ENCODE measurements around the gene SPAG6.

SPAG6 gene

DNA sequence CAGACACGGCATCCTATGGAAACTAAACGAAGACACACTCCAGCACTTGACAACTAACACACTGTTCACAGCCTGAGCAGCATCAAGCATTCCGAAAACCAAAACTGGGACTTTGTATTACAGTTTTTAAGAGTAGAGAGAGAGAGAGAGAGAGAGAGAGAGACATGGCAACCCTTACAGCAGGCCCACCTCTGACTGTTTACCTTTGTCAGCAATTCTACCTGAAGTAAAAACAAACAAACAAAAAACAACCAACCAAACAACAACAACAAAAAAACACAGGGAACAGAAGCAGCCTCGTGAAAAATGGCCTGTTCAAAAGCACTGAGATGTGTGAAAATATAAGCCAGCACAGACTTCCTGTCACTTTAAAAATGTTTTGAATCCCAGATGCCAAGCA, 118.0 kb downstream of the SPAG6 start:
- peaks cover 0 to 4% of the 10 kb centered on the region in 2 donors for H3K27me3 ChIP-seq (ENCODE audit: control insufficient read depth in 1 of 2, insufficient read depth in 2 of 2, low read length in 2 of 2)
- no peaks in the 10 kb centered on the region for H3K4me1 ChIP-seq (ENCODE audit: control insufficient read depth in 1 of 2, insufficient read depth in 2 of 2, low read length in 2 of 2)
- H3K36me3 ChIP-seq (ENCODE audit: control insufficient read depth in 1 of 2, insufficient read depth in 2 of 2, low read length in 2 of 2) = no peaks in the 10 kb centered on the region
- no peak overlapping the region for H3K4me3 ChIP-seq (ENCODE audit: low read depth in 1 of 2, low read length in 2 of 2)
- H3K9me3 ChIP-seq (ENCODE audit: control insufficient read depth in 1 of 2, low read length in 2 of 2) = no peaks in the 10 kb centered on the region
- H3K27ac ChIP-seq (ENCODE audit: low read depth, low read length) = no peak overlapping the region
- no peak overlapping the region for H3K9ac ChIP-seq (ENCODE audit: low read depth in 1 of 2, low read length in 2 of 2)

DNA sequence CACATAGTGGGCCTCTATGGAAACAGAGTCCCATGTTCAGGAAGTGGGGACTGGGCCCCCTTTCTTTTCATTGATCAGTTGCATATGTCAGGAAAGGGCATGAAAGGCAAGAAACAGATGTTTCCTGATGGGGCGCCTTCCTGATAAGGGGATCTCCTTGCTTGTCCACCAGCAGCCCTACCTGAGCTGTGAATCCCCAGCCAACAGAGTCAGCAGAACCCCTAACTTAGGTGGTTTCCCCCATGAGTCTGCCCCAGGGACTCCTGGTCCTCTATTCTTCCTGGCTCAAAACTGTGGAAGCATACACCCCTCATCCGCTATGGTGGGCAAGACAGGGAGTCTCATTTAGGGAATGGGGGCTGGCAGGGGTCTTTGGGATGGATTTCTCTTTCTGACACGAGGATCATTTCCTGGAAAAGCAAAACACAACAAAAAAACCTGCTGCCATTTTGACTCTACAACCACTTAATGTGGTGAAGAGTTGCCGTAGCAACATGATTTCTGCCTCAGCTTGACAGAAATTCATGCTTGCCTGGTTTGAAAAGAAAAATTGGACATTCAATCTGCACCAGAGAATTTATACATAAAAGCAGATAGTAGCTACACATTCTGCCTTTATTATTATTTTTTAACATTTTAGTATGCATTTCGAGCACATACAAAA, 119.8 kb downstream of the SPAG6 start:
- Histone ChIP-seq H3K36me3 (ENCODE audit: control insufficient read depth in 1 of 2, insufficient read depth in 2 of 2, low read length in 2 of 2) (no peaks in the 10 kb centered on the region), H3K4me1 (ENCODE audit: control insufficient read depth in 1 of 2, insufficient read depth in 2 of 2, low read length in 2 of 2) (no peaks in the 10 kb centered on the region), H3K9ac (ENCODE audit: low read depth in 1 of 2, low read length in 2 of 2) (no peak overlapping the region), H3K9me3 (ENCODE audit: control insufficient read depth in 1 of 2, low read length in 2 of 2) (no peaks in the 10 kb centered on the region), H3K27ac (ENCODE audit: low read depth, low read length) (no peak overlapping the region), H3K27me3 (ENCODE audit: control insufficient read depth in 1 of 2, insufficient read depth in 2 of 2, low read length in 2 of 2) (peaks cover 0 to 4% of the 10 kb centered on the region in 2 donors), H3K4me3 (ENCODE audit: low read depth in 1 of 2, low read length in 2 of 2) (no peak overlapping the region)

DNA sequence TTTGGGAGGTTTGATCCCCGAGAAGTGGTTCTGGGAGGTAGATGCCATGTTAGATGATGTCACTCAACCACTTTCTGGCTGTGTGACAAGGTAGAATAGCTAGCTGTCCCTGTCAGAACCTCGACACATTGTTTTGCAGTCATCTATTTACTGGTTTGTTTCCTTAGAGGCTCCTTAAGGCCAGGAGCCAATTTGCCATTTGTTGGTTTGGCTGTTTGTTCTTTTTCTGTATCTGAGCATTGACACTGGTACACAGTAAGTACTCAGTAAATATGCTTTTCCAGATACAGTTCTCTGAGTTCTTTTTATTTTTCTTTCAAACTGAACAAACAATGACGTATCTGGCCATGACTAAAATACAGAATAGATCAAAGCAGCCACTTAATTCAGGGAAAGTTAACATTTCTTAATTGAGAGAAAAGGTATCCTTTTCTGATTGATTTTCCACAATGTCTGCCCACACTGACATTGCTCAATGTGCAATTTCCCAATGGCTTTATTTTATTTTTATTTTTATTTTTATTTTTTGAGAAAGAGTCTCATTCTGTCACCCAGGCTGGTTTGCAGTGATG, 121.6 kb downstream of the SPAG6 start:
- Histone ChIP-seq H3K27me3 (ENCODE audit: control insufficient read depth in 1 of 2, insufficient read depth in 2 of 2, low read length in 2 of 2) (peaks cover 2 to 4% of the 10 kb centered on the region in 2 donors), H3K27ac (ENCODE audit: low read depth, low read length) (no peak overlapping the region), H3K36me3 (ENCODE audit: control insufficient read depth in 1 of 2, insufficient read depth in 2 of 2, low read length in 2 of 2) (no peaks in the 10 kb centered on the region), H3K4me3 (ENCODE audit: low read depth in 1 of 2, low read length in 2 of 2) (no peak overlapping the region), H3K9me3 (ENCODE audit: control insufficient read depth in 1 of 2, low read length in 2 of 2) (no peaks in the 10 kb centered on the region), H3K9ac (ENCODE audit: low read depth in 1 of 2, low read length in 2 of 2) (no peak overlapping the region), H3K4me1 (ENCODE audit: control insufficient read depth in 1 of 2, insufficient read depth in 2 of 2, low read length in 2 of 2) (no peaks in the 10 kb centered on the region)

All from duodenal mucosa (tissue), 2 donors.